IgD-negative memory B cell (primary cell): Measurements from ENCODE around the gene TFF2. TPM values are rescaled to one million over a fixed set of nuclear protein-coding genes. Genes with fewer than 3 reads are reported as not detected.

Source experiments
- H3K27ac Mint-ChIP-seq, 3 donors: one replicate each; pipeline ENCODE4 v1.8.0; 2020 to 2022; ENCODE audit warnings: mild to moderate bottlenecking in 3 of 3, mixed read lengths in 3 of 3, moderate library complexity in 1 of 3
- H3K27me3 Mint-ChIP-seq: one replicate; pipeline ENCODE4 v1.8.0; 2021; ENCODE audit warnings: mixed read lengths
- H3K36me3 Mint-ChIP-seq: one replicate; pipeline ENCODE4 v1.8.0; 2020; ENCODE audit warnings: mild to moderate bottlenecking, mixed read lengths
- H3K4me1 Mint-ChIP-seq, 3 donors: one replicate each; pipeline ENCODE4 v1.8.0; 2020 to 2022; ENCODE audit warnings: mixed read lengths in 3 of 3, mild to moderate bottlenecking in 1 of 3
- H3K4me3 Mint-ChIP-seq, 4 donors: one replicate each; pipeline ENCODE4 v1.8.0; 2020 to 2022; ENCODE audit warnings: mild to moderate bottlenecking in 4 of 4, mixed read lengths in 4 of 4, moderate library complexity in 3 of 4
- H3K9me3 Mint-ChIP-seq, 3 donors: one replicate each; pipeline ENCODE4 v1.8.0; 2020 to 2021; ENCODE audit warnings: mixed read lengths in 3 of 3, mild to moderate bottlenecking in 1 of 3
- polyA plus RNA-seq: library from polyadenylated mRNA; unstranded; fragments of 300-500 nt; fragmentation: Illumina TruSeq; gene quantifications from one replicate; pipeline ENCODE4 v1.2.3, GENCODE V29; 2021

TFF2 gene
- polyA plus RNA-seq, 1 donor from 2014 or later, result not detected

GRCh38 chr21:42337830-42338728 is 12.7 kb downstream of the TFF2 start:
- Mint-ChIP-seq H3K36me3 (no peaks in the 10 kb centered on the region), H3K9me3 (no peaks in the 10 kb centered on the region), H3K4me1 (peaks cover 6% of the 10 kb centered on the region in 3 donors), H3K27me3 (peaks cover 12% of the 10 kb centered on the region), H3K4me3 (peak overlapping the region in 1 of 4 donors; percentile 1), H3K27ac (peak overlapping the region in 1 of 3 donors; percentile 3)

DNA sequence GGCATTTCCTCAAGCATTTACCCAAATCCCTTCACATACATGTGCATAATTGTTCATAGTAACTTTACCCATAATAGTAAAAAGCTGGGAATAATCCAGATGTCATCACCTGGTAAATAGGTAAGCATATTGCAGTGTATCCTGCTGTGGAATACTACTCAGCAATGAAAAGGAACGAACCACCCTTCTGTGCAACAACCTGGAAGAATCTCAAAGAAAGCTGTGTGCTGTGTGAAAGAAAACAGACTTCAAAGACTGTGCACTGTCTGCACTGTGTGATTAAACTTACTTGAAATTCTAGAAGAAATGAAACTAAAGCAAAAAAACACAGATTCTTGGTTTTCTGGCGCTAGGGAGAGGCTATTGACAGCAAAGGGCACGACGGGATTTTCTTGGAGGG is 13.5 kb downstream of the TFF2 start:
- Mint-ChIP-seq H3K27me3 (peaks cover 15% of the 10 kb centered on the region), H3K27ac (no peak overlapping the region), H3K9me3 (no peaks in the 10 kb centered on the region), H3K4me3 (no peak overlapping the region), H3K4me1 (peaks cover 6% of the 10 kb centered on the region in 3 donors), H3K36me3 (no peaks in the 10 kb centered on the region)

DNA sequence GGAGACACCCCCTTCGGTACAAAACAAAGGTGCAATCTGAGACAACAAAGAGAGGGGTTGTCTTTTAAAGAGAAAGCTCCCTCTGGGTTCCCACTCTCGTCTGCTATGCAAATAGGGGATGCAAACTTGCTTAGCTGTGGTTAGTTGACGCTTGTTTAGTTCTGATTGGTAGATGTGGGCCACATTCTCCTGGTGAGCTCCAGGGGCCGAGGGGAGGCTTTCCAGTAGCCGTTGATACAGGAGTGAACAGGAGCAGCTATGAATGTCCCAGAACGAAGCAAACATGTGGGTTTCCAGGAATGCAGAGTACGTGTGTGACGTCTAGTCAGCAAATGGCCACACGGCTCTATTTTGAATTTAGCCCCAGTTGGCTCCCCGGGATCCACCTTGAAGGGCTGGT is 14.7 kb downstream of the TFF2 start:
- H3K36me3 Mint-ChIP-seq, result no peaks in the 10 kb centered on the region
- H3K27me3 Mint-ChIP-seq, result peaks cover 22% of the 10 kb centered on the region
- peaks cover 2 to 12% (median 11%) of the 10 kb centered on the region in 3 donors for H3K9me3 Mint-ChIP-seq
- H3K4me3 Mint-ChIP-seq, result no peak overlapping the region
- H3K4me1 Mint-ChIP-seq, result peaks cover 6% of the 10 kb centered on the region in 3 donors
- H3K27ac Mint-ChIP-seq, result peak overlapping the region in 1 of 3 donors; percentile 39

DNA sequence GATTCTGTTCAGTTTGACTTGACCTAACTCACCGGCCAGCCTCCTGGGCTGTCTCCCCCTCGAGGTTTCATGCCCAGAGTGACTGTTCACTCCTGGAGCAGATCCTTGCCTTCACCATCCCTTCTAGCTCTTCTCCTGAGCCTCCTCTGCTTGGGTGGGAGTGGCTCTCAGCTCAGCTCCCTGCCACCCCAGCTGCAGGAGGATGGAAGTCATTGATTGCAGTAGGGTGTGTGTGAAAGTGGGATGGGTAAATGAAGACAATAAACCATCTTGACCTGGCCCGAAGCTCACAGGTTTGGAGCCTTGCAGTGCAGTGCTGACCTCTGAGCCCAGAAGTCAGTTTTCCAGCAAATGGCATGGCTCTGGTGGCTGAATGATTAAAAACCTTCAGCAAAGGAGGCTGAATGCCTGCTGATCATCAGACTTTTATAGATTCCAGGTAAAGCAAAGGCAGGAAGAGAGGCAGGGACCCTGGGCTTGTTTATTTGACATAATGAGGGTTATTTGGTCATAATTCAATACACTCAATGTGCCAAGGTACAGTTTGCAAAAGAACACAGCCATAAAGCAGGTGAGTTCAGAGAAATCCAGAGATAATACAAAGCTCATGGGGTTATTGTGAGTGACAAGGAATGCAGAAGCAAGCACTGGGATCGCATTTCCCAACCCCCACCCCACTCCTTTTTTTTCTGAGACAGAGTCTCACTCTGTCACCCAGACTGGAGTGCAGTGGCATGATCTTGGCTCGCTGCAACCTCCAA is 18.1 kb downstream of the TFF2 start:
- Mint-ChIP-seq H3K27ac (peak overlapping the region in 1 of 3 donors; percentile 84), H3K36me3 (no peaks in the 10 kb centered on the region), H3K9me3 (peaks cover 2 to 14% (median 14%) of the 10 kb centered on the region in 3 donors), H3K4me3 (no peak overlapping the region), H3K4me1 (peaks cover 1 to 6% (median 5%) of the 10 kb centered on the region in 3 donors), H3K27me3 (peaks cover 23% of the 10 kb centered on the region)

DNA sequence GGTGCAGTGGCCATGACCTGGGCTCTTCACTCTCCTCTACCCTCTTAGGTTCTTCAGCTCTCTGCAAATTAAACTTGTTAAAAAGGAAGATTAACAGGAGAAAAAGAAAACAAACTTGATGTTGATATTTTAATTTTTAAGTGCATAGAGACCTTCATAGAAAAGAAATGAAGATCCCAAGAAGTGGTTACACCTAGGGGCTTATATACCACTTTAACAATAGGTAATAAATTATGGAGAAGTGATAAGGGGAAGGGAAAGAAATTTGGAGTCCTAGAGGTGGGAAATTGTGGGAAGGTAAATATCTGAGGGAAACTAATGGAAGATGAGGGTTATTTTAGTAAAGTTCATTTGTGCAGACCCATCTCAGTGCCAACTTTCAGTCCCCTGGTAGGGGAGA is 19.1 kb downstream of the TFF2 start:
- H3K27ac Mint-ChIP-seq, result no peak overlapping the region
- H3K27me3 Mint-ChIP-seq, result peaks cover 20% of the 10 kb centered on the region
- no peaks in the 10 kb centered on the region for H3K36me3 Mint-ChIP-seq
- peaks cover 2 to 14% (median 14%) of the 10 kb centered on the region in 3 donors for H3K9me3 Mint-ChIP-seq
- no peak overlapping the region for H3K4me3 Mint-ChIP-seq
- H3K4me1 Mint-ChIP-seq, result peaks cover 0 to 4% (median 4%) of the 10 kb centered on the region in 3 donors

DNA sequence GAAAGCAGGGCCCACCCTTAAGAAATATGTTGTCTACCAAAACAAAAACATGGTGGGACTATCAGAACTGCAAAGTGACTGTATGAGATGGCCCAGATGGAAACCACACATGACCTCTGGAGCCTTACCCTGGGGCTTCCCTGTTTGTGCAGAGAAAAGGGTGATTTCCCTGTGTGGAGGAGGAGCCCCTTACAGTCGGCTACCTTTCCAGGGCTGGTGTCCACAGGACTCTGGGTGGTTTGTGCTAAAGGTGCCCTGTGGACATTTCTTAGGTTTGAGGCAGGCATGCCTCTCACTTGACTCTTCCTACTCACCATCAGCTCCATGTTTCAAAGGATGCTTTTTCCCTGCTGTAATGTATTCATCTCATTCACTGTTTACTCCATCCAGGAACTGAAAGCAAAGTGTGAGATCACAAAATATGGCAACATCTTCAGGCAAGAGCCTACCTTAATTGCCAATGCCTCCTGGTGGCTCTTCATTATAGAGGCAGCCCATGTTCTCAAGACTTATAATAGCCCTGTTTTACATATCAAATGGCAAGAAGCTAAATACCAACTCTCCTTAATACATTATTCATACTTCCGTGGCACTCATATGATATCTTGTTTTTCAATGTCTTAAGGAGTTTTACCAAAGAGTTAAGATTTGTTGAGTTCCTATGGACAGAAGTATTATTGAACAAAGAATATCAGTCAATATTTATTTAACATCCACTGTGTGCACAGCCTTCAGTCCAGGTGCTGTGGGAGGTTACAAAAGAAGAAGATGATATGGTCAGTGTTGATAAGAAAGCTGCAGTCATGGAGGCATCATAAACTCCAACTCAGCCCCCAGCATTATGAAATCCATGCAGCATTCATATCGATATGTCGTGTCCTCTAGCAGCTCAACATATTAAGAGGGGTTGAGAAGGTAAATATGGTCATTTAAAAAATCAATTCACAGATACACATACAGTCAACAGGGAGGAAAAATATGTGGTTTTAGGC is 20.1 kb downstream of the TFF2 start:
- no peaks in the 10 kb centered on the region for H3K36me3 Mint-ChIP-seq
- peaks cover 0 to 4% (median 1%) of the 10 kb centered on the region in 3 donors for H3K4me1 Mint-ChIP-seq
- peaks cover 17% of the 10 kb centered on the region for H3K27me3 Mint-ChIP-seq
- H3K27ac Mint-ChIP-seq, result no peak overlapping the region
- H3K9me3 Mint-ChIP-seq, result peaks cover 2 to 14% (median 14%) of the 10 kb centered on the region in 3 donors
- H3K4me3 Mint-ChIP-seq, result no peak overlapping the region

GRCh38 chr21:42324896-42325295 is 25.9 kb downstream of the TFF2 start:
- H3K4me1 Mint-ChIP-seq, result peaks cover 0 to 3% (median 0%) of the 10 kb centered on the region in 3 donors
- no peaks in the 10 kb centered on the region for H3K9me3 Mint-ChIP-seq
- H3K36me3 Mint-ChIP-seq, result no peaks in the 10 kb centered on the region
- H3K4me3 Mint-ChIP-seq, result peak overlapping the region in 1 of 4 donors; percentile 19
- peaks cover 12% of the 10 kb centered on the region for H3K27me3 Mint-ChIP-seq
- no peak overlapping the region for H3K27ac Mint-ChIP-seq

GRCh38 chr21:42321845-42322244 is 28.9 kb downstream of the TFF2 start:
- H3K4me1 Mint-ChIP-seq, result peaks cover 7 to 11% (median 10%) of the 10 kb centered on the region in 3 donors
- H3K27ac Mint-ChIP-seq, result no peak overlapping the region
- H3K36me3 Mint-ChIP-seq, result no peaks in the 10 kb centered on the region
- peaks cover 10% of the 10 kb centered on the region for H3K27me3 Mint-ChIP-seq
- no peaks in the 10 kb centered on the region for H3K9me3 Mint-ChIP-seq
- H3K4me3 Mint-ChIP-seq, result no peak overlapping the region

- Mint-ChIP-seq H3K27me3 (peaks cover 10% of the 10 kb centered on the region), H3K27ac (no peak overlapping the region), H3K4me3 (no peak overlapping the region), H3K36me3 (no peaks in the 10 kb centered on the region), H3K9me3 (no peaks in the 10 kb centered on the region), H3K4me1 (peaks cover 7 to 11% (median 10%) of the 10 kb centered on the region in 3 donors)
These were observed 29.6 kb downstream of the TFF2 start for GRCh38 chr21:42321231-42321630.

GRCh38 chr21:42320791-42321190 is 30.0 kb downstream of the TFF2 start:
- peaks cover 10% of the 10 kb centered on the region for H3K27me3 Mint-ChIP-seq
- no peak overlapping the region for H3K4me3 Mint-ChIP-seq
- H3K36me3 Mint-ChIP-seq, result no peaks in the 10 kb centered on the region
- no peak overlapping the region for H3K27ac Mint-ChIP-seq
- no peaks in the 10 kb centered on the region for H3K9me3 Mint-ChIP-seq
- peaks cover 7 to 11% (median 10%) of the 10 kb centered on the region in 3 donors for H3K4me1 Mint-ChIP-seq

GRCh38 chr21:42319851-42320572 is 30.8 kb downstream of the TFF2 start:
- Mint-ChIP-seq H3K36me3 (no peaks in the 10 kb centered on the region), H3K4me3 (no peak overlapping the region), H3K27me3 (peaks cover 10% of the 10 kb centered on the region), H3K27ac (no peak overlapping the region), H3K9me3 (no peaks in the 10 kb centered on the region), H3K4me1 (peaks cover 7 to 11% (median 10%) of the 10 kb centered on the region in 3 donors)

- Mint-ChIP-seq H3K36me3 (no peaks in the 10 kb centered on the region), H3K27ac (no peak overlapping the region), H3K4me1 (peaks cover 7 to 11% (median 10%) of the 10 kb centered on the region in 3 donors), H3K4me3 (peak overlapping the region in 2 of 4 donors; percentile 22 to 63), H3K27me3 (peaks cover 8% of the 10 kb centered on the region), H3K9me3 (no peaks in the 10 kb centered on the region)
These were observed 31.4 kb downstream of the TFF2 start for GRCh38 chr21:42319376-42319775.

GRCh38 chr21:42317826-42318746 is 32.7 kb downstream of the TFF2 start:
- no peak overlapping the region for H3K27ac Mint-ChIP-seq
- H3K4me1 Mint-ChIP-seq, result peaks cover 7 to 10% (median 8%) of the 10 kb centered on the region in 3 donors
- H3K9me3 Mint-ChIP-seq, result no peaks in the 10 kb centered on the region
- no peaks in the 10 kb centered on the region for H3K36me3 Mint-ChIP-seq
- H3K4me3 Mint-ChIP-seq, result peak overlapping the region in 1 of 4 donors; percentile 65
- H3K27me3 Mint-ChIP-seq, result peaks cover under 1% of the 10 kb centered on the region
